ENCODE measurements around the gene DDX39B. TPM values are rescaled to one million over a fixed set of nuclear protein-coding genes. Genes with fewer than 3 reads are reported as not detected.

The DDX39B gene
- total and polyA plus RNA-seq, 12 donors: 155 to 969 (median 298) TPM

- peak within 1 kb of the TSS in 4 of 5 donors; percentile 45 to 77 (median 68) for H3K27ac ChIP-seq
- H3K4me3 ChIP-seq: peak within 1 kb of the TSS in 3 of 4 donors; percentile 54 to 63 (median 59)
- H3K9me3 ChIP-seq (replicated peaks in 1 of 3): no peaks in the 10 kb centered on the region
- 51 to 60% methylated on average over 3 of the region's 3 CpGs; no CpG with 5 or more reads in 2 of the 4 donors for WGBS, 4 donors
- DNase-seq: no peak
- intact Hi-C loops (cut with DNase I): no loop called here
- TF ChIP-seq CTCF (IDR thresholded peaks at IDR 0.05) (no peak), POLR2A (IDR thresholded peaks at IDR 0.05) (no peak)
- peaks cover 4 to 5% of the 10 kb centered on the region in 2 donors for H3K4me1 ChIP-seq (replicated peaks in 1 of 2)
- no peaks in the 10 kb centered on the region for H3K36me3 ChIP-seq (replicated peaks in 1 of 2)
- no peaks in the 10 kb centered on the region for H3K27me3 ChIP-seq
These were observed 40.4 kb upstream of the DDX39B start, which contains the start of gene LTB for GRCh38 chr6:31582230-31582643. Gene LTB, minus strand, starts transcription at chr6:31582424. Its CDS starts 7 bp downstream, at chr6:31582417.

- Histone ChIP-seq H3K9me3 (replicated peaks in 1 of 3) (no peaks in the 10 kb centered on the region), H3K27ac (peak overlapping the region in 4 of 5 donors; percentile 45 to 77 (median 68)), H3K27me3 (no peaks in the 10 kb centered on the region), H3K36me3 (replicated peaks in 1 of 2) (no peaks in the 10 kb centered on the region), H3K4me3 (peak overlapping the region in 3 of 4 donors; percentile 54 to 63 (median 59)), H3K4me1 (replicated peaks in 1 of 2) (peaks cover 4 to 5% of the 10 kb centered on the region in 2 donors)
- intact Hi-C loops (cut with DNase I): no loop called here
- peak in 1 of 7 donors; percentile 27 for DNase-seq
- TF ChIP-seq POLR2A (IDR thresholded peaks at IDR 0.05) (no peak), CTCF (IDR thresholded peaks at IDR 0.05) (no peak)
- WGBS, 4 donors: 22 to 28% (median 26%) methylated on average over 19 to 21 of the region's 21 CpGs
These were observed 39.8 kb upstream of the DDX39B start for GRCh38 chr6:31581434-31582229.

- Histone ChIP-seq H3K36me3 (replicated peaks in 1 of 2) (no peaks in the 10 kb centered on the region), H3K4me1 (replicated peaks in 1 of 2) (peaks cover 4 to 5% of the 10 kb centered on the region in 2 donors), H3K27ac (peak overlapping the region in 4 of 5 donors; percentile 45 to 77 (median 68)), H3K4me3 (peak overlapping the region; percentile 54 to 73 (median 61)), H3K27me3 (no peaks in the 10 kb centered on the region), H3K9me3 (replicated peaks in 1 of 3) (no peaks in the 10 kb centered on the region)
- intact Hi-C loops (cut with DNase I): no loop called here
- 0 to 1% (median 1%) methylated on average over 38 to 62 of the region's 62 CpGs for WGBS, 4 donors
- peak; percentile 78 to 98 (median 91) for TF ChIP-seq CTCF (IDR thresholded peaks at IDR 0.05)
- TF ChIP-seq POLR2A (IDR thresholded peaks at IDR 0.05): peak; percentile 6 to 61
- peak; percentile 79 to 91 (median 87) for DNase-seq
These were observed 39.1 kb upstream of the DDX39B start for GRCh38 chr6:31580807-31581433.

GRCh38 chr6:31580438-31580740, 38.6 kb upstream of the DDX39B start:
- TF ChIP-seq POLR2A (IDR thresholded peaks at IDR 0.05) (no peak), CTCF (IDR thresholded peaks at IDR 0.05) (no peak)
- 34 to 40% (median 38%) methylated on average over 11 of the region's 11 CpGs for WGBS, 4 donors
- peak overlapping the region in 3 of 5 donors; percentile 45 to 77 (median 75) for H3K27ac ChIP-seq

More at GRCh38 chr6:31580438-31580740, 38.6 kb upstream of the DDX39B start:
- peak overlapping the region in 2 of 4 donors; percentile 54 to 59 for H3K4me3 ChIP-seq
- no peaks in the 10 kb centered on the region for H3K36me3 ChIP-seq (replicated peaks in 1 of 2)
- intact Hi-C loops (cut with DNase I): no loop called here
- H3K4me1 ChIP-seq (replicated peaks in 1 of 2): peaks cover 4 to 5% of the 10 kb centered on the region in 2 donors
- H3K27me3 ChIP-seq: no peaks in the 10 kb centered on the region
- no peaks in the 10 kb centered on the region for H3K9me3 ChIP-seq (replicated peaks in 1 of 3)
- DNase-seq: no peak
